ENCODE results near the gene PRKG1. TPM values are rescaled to one million over a fixed set of nuclear protein-coding genes. Genes with fewer than 3 reads are reported as not detected.
"Not testable (repeated sequence)": the region's sequence is repeated elsewhere in the genome, so short reads cannot be mapped to it uniquely, and the experiment has no call there.

The PRKG1 gene
- total RNA-seq, 2 experiments from 2014 or later: not detected

DNA sequence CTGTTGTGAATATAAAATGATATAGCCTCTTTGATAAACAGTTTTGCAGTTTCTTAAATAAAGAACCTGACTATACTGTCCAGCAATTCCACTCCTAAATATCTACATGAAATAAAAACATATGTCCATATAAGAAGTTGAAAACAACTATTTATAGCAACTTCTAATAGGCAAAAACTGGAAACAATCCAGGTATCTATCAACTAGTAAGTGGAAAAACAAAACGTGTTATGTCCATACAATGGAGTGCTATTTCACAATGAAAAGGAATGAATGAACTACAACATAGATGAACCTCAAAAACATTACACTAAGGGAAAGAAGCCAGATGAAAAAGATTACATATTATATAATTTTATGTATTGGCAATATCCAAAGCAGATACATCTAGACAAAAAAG is 356.2 kb downstream of the PRKG1 start:
- Mint-ChIP-seq H3K36me3 (no peaks in the 10 kb centered on the region), H3K9me3 (no peaks in the 10 kb centered on the region), H3K4me1 (ENCODE audit: low read depth) (no peaks in the 10 kb centered on the region), H3K27ac (no peak overlapping the region), H3K27me3 (peaks cover 2% of the 10 kb centered on the region), H3K4me3 (no peak overlapping the region)
- ChIA-PET POLR2A (no interaction called here), CTCF (no interaction called here)
- DNase-seq: no peak
- intact Hi-C loops (cut with micrococcal nuclease): no loop called here

DNA sequence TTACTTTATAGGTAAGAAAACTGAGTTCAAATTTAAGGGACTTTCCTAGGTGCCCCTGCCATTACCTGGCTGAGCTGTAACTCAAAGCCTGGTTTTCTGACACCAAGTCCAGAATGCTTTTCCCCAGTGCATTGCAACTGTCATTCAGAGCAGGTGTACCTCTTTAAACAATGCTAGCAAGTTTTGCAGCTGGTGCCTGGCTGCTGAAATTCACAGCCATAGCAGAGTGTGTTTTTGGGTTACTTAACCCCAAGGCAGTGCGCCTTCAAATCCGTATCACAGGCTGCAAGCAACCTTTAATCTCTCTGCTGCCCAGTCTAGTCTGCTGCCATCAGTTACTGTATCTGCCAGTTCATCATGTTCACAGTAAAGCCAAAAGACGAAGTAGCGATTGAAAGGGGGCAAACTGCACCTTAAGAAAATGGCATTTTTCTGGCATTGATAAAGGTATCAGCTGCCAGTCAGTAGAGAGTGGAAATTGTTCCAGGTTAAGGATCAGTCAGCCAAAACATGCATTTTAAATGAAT is 359.7 kb downstream of the PRKG1 start:
- Mint-ChIP-seq H3K4me1 (ENCODE audit: low read depth) (no peaks in the 10 kb centered on the region), H3K27ac (no peak overlapping the region), H3K36me3 (no peaks in the 10 kb centered on the region), H3K9me3 (no peaks in the 10 kb centered on the region), H3K4me3 (no peak overlapping the region), H3K27me3 (no peaks in the 10 kb centered on the region)
- ChIA-PET POLR2A (no interaction called here), CTCF (no interaction called here)
- intact Hi-C loops (cut with micrococcal nuclease): no loop called here
- no peak for DNase-seq

DNA sequence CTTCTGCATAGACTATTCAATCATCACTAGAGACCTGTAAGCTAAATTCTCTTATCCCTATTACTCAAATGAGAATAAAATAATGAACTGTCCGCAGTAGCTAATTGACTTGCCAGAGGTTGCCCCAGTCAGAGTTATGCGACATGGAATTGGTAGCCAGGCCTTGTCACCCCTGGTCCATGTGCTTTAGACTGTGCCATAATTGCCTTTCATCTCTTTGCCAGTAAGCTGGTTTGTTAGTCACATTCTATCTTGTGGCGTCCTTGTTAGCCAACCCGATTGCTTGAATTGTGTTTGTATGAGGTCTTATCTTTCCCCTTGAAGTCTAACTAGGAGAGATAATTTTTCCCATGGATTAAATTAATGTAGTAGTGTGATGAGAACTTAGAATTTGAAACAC is 362.5 kb downstream of the PRKG1 start:
- H3K4me1 Mint-ChIP-seq (ENCODE audit: low read depth): no peaks in the 10 kb centered on the region
- no peaks in the 10 kb centered on the region for H3K9me3 Mint-ChIP-seq
- DNase-seq: no peak
- H3K4me3 Mint-ChIP-seq: no peak overlapping the region
- no peak overlapping the region for H3K27ac Mint-ChIP-seq
- H3K27me3 Mint-ChIP-seq: no peaks in the 10 kb centered on the region
- POLR2A ChIA-PET: no interaction called here
- CTCF ChIA-PET: no interaction called here
- no peaks in the 10 kb centered on the region for H3K36me3 Mint-ChIP-seq
- intact Hi-C loops (cut with micrococcal nuclease): no loop called here

DNA sequence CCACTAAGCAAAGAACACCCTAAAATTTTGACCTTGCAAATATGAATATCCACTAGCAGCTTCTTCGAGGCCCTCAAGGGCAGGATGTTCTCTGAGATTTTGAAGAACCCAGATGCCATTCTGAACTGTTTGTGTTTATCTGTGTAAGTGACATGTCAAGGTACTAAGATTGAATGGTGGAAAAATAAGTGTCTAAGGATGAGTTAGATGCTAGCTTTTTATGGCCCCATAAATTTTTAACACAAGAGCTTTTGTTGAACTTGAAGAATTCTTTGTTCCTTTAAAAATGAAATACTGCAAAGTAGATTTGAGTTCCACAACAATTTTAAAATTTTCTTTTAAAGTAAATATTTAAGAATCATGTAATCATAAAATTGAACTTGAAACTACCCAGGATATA is 365.4 kb downstream of the PRKG1 start:
- no peaks in the 10 kb centered on the region for H3K4me1 Mint-ChIP-seq (ENCODE audit: low read depth)
- H3K27ac Mint-ChIP-seq: no peak overlapping the region
- POLR2A ChIA-PET: no interaction called here
- no peak for DNase-seq
- no peak overlapping the region for H3K4me3 Mint-ChIP-seq
- intact Hi-C loops (cut with micrococcal nuclease): no loop called here
- peaks cover 2% of the 10 kb centered on the region for H3K27me3 Mint-ChIP-seq
- no peaks in the 10 kb centered on the region for H3K36me3 Mint-ChIP-seq
- H3K9me3 Mint-ChIP-seq: no peaks in the 10 kb centered on the region
- CTCF ChIA-PET: no interaction called here

DNA sequence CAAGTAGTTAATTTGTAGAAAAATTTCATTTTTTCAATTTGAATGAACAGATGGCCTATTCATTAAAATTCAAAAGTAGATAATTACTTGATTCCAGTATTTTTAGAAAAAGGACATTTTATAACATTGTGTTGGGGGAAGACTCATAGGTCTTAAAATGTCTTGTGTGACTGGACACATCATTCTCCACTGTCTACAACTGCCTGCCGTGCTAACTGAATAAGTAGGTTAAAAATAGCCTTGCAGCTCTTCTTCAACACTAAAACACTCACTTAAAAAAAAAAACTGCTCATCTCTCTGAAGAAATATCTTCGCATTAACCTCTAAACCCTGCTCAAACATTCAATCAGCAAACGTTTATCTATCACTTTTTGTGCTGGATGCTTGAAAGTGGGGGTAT is 371.3 kb downstream of the PRKG1 start:
- intact Hi-C loops (cut with micrococcal nuclease): no loop called here
- H3K4me3 Mint-ChIP-seq: no peak overlapping the region
- H3K9me3 Mint-ChIP-seq: no peaks in the 10 kb centered on the region
- ChIA-PET CTCF (no interaction called here), POLR2A (no interaction called here)
- H3K27ac Mint-ChIP-seq: no peak overlapping the region
- no peaks in the 10 kb centered on the region for H3K4me1 Mint-ChIP-seq (ENCODE audit: low read depth)
- peaks cover 2% of the 10 kb centered on the region for H3K27me3 Mint-ChIP-seq
- no peak for DNase-seq
- H3K36me3 Mint-ChIP-seq: no peaks in the 10 kb centered on the region

DNA sequence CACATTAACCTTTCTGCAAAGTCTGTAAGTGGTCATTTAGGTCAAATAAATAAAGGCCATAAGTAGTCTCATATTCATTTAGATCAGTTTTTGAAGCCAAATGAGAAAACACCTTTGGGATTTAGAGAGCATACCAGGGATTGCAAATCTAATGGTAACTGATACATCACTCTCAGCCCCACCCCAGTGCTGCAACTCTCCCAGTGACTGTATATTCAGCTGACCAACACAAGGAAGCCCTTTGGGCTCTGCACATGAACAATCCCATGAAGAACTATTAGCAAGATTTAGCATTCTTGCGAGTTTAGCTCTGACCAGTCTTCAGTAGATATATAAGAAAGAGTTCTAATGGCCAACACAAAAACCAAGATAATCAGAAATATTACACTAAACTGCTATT is 372.8 kb downstream of the PRKG1 start:
- no peak for DNase-seq
- CTCF ChIA-PET: no interaction called here

DNA sequence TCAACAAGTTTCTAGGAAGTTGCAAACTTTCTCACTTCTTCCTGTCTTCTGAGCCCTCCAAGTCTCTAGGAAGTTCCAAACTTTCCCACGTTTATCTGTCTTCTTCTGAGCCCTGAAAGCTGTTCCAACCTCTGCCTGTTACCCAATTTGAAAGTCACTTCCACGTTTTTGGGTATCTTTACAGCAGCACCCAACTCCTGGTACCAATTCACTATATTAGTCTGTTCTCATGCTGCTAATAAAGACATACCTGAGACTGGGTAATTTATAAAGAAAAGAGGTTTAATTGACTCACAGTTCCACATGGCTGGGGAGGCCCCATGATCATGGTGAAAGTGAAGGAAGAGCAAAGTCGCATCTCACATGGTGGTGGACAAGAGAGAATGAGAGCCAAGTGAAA is 381.5 kb downstream of the PRKG1 start:
- DNase-seq; H3K36me3 Mint-ChIP-seq; CTCF ChIA-PET; H3K27ac Mint-ChIP-seq; POLR2A ChIA-PET; intact Hi-C loops (cut with micrococcal nuclease); H3K27me3 Mint-ChIP-seq; H3K4me1 Mint-ChIP-seq (ENCODE audit: low read depth); H3K4me3 Mint-ChIP-seq: not testable (repeated sequence)
- H3K9me3 Mint-ChIP-seq: peaks cover 12% of the 10 kb centered on the region

More for the DNA sequence above, 372.8 kb downstream of the PRKG1 start:
- POLR2A ChIA-PET: no interaction called here
- Mint-ChIP-seq H3K27ac (no peak overlapping the region), H3K4me3 (no peak overlapping the region), H3K4me1 (ENCODE audit: low read depth) (no peaks in the 10 kb centered on the region), H3K27me3 (peaks cover 2% of the 10 kb centered on the region), H3K36me3 (no peaks in the 10 kb centered on the region), H3K9me3 (no peaks in the 10 kb centered on the region)
- intact Hi-C loops (cut with micrococcal nuclease): no loop called here

DNA sequence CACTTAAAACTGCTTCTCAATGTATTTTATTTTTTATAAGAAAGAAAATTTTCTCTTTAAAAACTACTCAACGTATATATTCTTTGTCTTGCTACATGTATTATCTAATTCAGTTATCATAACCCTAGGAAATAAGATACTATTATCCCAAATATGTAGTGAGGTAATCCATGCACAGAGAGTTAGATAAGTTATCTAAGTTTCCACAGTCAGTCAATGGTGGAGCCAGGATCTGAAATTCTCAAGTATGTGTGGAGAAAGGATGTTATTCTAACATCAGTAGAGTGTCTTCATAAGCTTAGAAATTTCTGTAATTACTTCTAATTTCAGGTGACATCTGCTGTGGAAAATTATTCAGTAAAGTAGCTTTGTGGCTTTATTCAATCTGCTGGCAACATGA is 385.2 kb downstream of the PRKG1 start:
- intact Hi-C loops (cut with micrococcal nuclease): no loop called here

DNA sequence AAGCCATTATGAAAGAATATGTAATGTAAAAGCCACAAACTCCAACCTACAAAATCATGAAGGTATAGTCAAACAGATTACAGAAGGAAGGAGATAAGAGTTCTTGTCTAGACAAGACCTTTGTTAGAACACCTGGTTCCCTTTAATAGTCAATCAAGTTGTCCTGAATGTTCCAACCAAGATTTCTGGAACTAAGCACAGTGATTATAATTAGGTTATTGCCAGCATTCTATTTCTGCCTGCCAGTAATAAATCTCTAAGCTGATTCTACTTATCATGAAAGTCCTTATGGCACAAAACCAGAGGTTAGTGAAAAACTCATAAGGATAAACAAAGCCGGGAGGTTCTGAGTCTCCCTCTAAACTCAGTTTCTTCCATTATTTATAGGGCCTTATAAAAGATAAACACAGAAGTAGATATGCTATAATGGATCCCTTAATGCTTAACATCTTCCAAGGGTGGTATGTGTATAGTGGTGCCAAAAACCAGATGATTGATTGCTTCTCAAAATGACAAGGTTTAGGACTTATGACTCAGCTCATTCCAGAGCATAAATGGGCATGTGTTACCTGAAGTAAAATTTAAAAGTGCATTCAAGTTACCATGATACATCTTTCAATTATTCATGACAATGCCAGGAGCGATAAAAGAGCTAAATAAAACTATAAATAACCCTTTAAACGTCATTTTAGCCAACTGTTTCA is 387.9 kb downstream of the PRKG1 start:
- H3K9me3 Mint-ChIP-seq: no peaks in the 10 kb centered on the region
- H3K27me3 Mint-ChIP-seq: no peaks in the 10 kb centered on the region
- H3K27ac Mint-ChIP-seq: no peak overlapping the region
- ChIA-PET POLR2A (no interaction called here), CTCF (no interaction called here)
- intact Hi-C loops (cut with micrococcal nuclease): no loop called here
- H3K36me3 Mint-ChIP-seq: no peaks in the 10 kb centered on the region
- no peak overlapping the region for H3K4me3 Mint-ChIP-seq
- no peak for DNase-seq
- no peaks in the 10 kb centered on the region for H3K4me1 Mint-ChIP-seq (ENCODE audit: low read depth)

More for the DNA sequence above, 385.2 kb downstream of the PRKG1 start:
- CTCF ChIA-PET: no interaction called here
- DNase-seq: no peak
- POLR2A ChIA-PET: no interaction called here
- Mint-ChIP-seq H3K27ac (no peak overlapping the region), H3K4me1 (ENCODE audit: low read depth) (no peaks in the 10 kb centered on the region), H3K9me3 (peaks cover 9% of the 10 kb centered on the region), H3K36me3 (no peaks in the 10 kb centered on the region), H3K27me3 (no peaks in the 10 kb centered on the region), H3K4me3 (no peak overlapping the region)

DNA sequence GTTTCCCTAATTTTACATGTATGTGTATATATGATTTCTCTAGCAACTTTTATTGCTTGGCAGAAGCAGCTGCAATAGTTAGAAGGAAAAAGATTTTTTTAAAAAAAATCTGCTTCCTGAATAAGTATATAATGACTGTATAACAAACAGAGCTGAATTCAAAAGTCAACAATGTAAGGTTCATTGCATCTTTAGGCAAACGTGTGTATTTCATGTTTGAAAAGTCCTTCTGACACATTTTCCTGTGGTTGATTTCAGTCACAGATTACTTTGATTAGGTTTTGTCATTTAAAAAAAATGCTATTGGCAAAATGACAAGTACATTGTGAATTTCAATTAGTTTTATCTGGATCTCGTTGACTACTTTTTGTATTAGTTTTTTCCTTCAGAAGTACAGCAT is 394.1 kb downstream of the PRKG1 start:
- no peak overlapping the region for H3K27ac Mint-ChIP-seq
- no peaks in the 10 kb centered on the region for H3K36me3 Mint-ChIP-seq
- no peak for DNase-seq
- intact Hi-C loops (cut with micrococcal nuclease): no loop called here
- H3K4me1 Mint-ChIP-seq (ENCODE audit: low read depth): no peaks in the 10 kb centered on the region
- H3K4me3 Mint-ChIP-seq: no peak overlapping the region
- H3K9me3 Mint-ChIP-seq: no peaks in the 10 kb centered on the region
- POLR2A ChIA-PET: no interaction called here
- CTCF ChIA-PET: no interaction called here
- no peaks in the 10 kb centered on the region for H3K27me3 Mint-ChIP-seq

DNA sequence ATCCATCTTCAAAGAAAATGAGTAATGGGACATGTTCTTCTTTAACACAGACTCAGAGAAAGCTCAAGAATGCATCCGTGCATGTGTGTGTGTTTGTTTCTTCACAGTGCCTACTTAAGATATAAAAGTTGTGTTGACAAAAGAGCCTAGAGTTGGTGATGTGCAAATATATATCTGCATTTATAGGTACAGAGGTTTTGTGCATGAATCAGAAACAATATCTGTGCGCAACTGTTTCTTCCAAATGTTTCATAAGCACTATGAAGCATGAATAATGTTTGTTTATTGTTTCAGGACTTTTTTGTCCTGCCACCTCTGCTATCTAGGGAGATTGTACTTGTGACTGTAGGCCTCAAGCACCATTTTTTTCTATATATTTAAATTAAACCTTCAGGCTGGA is 395.4 kb downstream of the PRKG1 start:
- Mint-ChIP-seq H3K4me1 (ENCODE audit: low read depth) (no peaks in the 10 kb centered on the region), H3K27me3 (no peaks in the 10 kb centered on the region), H3K27ac (no peak overlapping the region), H3K4me3 (no peak overlapping the region), H3K9me3 (no peaks in the 10 kb centered on the region), H3K36me3 (no peaks in the 10 kb centered on the region)
- ChIA-PET CTCF (no interaction called here), POLR2A (no interaction called here)
- intact Hi-C loops (cut with micrococcal nuclease): no loop called here
- no peak for DNase-seq

DNA sequence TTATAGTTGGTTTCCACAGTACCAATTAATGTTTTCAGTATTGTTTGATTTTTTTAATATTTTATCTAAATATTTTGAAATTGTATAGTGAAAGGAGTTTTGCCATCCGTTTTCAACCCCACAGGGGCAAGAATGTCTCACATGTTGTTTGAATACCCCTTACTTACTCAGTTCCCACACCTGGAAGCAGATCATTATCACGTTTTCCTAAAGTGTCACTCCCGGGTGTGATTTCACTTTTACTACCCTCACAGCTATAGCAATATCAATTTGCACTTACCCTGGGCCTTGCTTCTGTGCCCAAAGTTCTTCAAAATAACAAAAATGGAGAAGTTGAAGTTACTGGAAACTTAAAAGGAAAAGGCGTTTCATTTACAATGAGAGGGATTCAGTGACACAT is 397.0 kb downstream of the PRKG1 start:
- H3K36me3 Mint-ChIP-seq: no peaks in the 10 kb centered on the region
- H3K4me3 Mint-ChIP-seq: no peak overlapping the region
- no peaks in the 10 kb centered on the region for H3K9me3 Mint-ChIP-seq
- H3K4me1 Mint-ChIP-seq (ENCODE audit: low read depth): no peaks in the 10 kb centered on the region
- CTCF ChIA-PET: no interaction called here
- no peaks in the 10 kb centered on the region for H3K27me3 Mint-ChIP-seq
- intact Hi-C loops (cut with micrococcal nuclease): no loop called here
- POLR2A ChIA-PET: no interaction called here
- H3K27ac Mint-ChIP-seq: no peak overlapping the region
- no peak for DNase-seq

DNA sequence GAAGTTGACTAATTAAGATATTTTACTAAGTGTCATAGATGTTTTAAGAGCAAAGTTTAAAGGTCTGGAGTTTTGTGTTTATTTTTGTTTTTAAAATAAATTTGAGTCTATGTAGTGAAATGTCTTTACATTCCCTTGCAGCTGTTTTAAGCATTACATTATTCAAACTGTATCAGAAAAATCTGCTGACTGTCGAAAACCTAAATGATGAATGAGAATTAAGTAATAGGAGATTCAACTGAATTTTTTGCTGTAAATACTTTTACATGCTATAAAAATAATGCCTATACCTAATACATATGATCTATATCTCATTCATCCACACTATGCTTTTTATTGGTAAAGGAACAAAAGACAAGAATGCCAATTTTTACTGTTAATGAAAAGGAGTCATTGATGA is 397.9 kb downstream of the PRKG1 start:
- intact Hi-C loops (cut with micrococcal nuclease): no loop called here
- ChIA-PET POLR2A (no interaction called here), CTCF (no interaction called here)

More for the DNA sequence above, 397.9 kb downstream of the PRKG1 start:
- DNase-seq: no peak
- H3K4me3 Mint-ChIP-seq: no peak overlapping the region
- H3K4me1 Mint-ChIP-seq (ENCODE audit: low read depth): no peaks in the 10 kb centered on the region
- no peak overlapping the region for H3K27ac Mint-ChIP-seq
- H3K36me3 Mint-ChIP-seq: no peaks in the 10 kb centered on the region
- no peaks in the 10 kb centered on the region for H3K9me3 Mint-ChIP-seq
- no peaks in the 10 kb centered on the region for H3K27me3 Mint-ChIP-seq
